ENCODE measurements around the gene VCP.

The VCP gene

GRCh38 chr9:35072461-35073278 lies at the start of gene VCP:
TSS of gene VCP (minus strand) at chr9:35072625. CDS start at chr9:35072353, 272 bp downstream.
- Histone ChIP-seq H3K79me2 (ENCODE audit: insufficient read depth, low read length) (peaks cover 41% of the 10 kb centered on the region), H3K4me3 (ENCODE audit: low read depth, low read length, poor library complexity, severe bottlenecking) (peak within 1 kb of the TSS; percentile 87), H3K4me1 (ENCODE audit: insufficient read depth, low read length, severe bottlenecking) (peaks cover 25% of the 10 kb centered on the region), H3K9me3 (ENCODE audit: low read length) (no peaks in the 10 kb centered on the region), H3K27me3 (ENCODE audit: insufficient read depth, low read length) (no peaks in the 10 kb centered on the region), H3K27ac (ENCODE audit: low read depth, low read length, poor library complexity, severe bottlenecking) (peak within 1 kb of the TSS; percentile 89), H3K9me2 (ENCODE audit: low read depth, low read length) (no peaks in the 10 kb centered on the region), H4K20me1 (ENCODE audit: insufficient read depth, low read length) (no peaks in the 10 kb centered on the region), H3K36me3 (ENCODE audit: insufficient read depth, low read length) (peaks cover 68% of the 10 kb centered on the region), H3F3A (ENCODE audit: insufficient read depth, low read length) (no peaks in the 10 kb centered on the region), H3K9ac (ENCODE audit: low read length) (peak within 1 kb of the TSS; percentile 95), H2AFZ (ENCODE audit: low read length) (no peak within 1 kb of the TSS), H3K4me2 (ENCODE audit: low read length) (peak within 1 kb of the TSS; percentile 90)
- TF ChIP-seq CTCF (IDR thresholded peaks at IDR 0.05; ENCODE audit: low read length): no peak
- no peak for TF ChIP-seq EZH2 (IDR thresholded peaks at IDR 0.05; ENCODE audit: borderline replicate concordance, low read length)

GRCh38 chr9:35116898-35117551 lies 44.6 kb upstream of the VCP start:
- Histone ChIP-seq H3K9me3 (ENCODE audit: low read length) (no peaks in the 10 kb centered on the region), H3K9ac (ENCODE audit: low read length) (no peak overlapping the region), H3K9me2 (ENCODE audit: low read depth, low read length) (no peaks in the 10 kb centered on the region), H3K27ac (ENCODE audit: low read depth, low read length, poor library complexity, severe bottlenecking) (peak overlapping the region; percentile 68), H2AFZ (ENCODE audit: low read length) (no peak overlapping the region), H3F3A (ENCODE audit: insufficient read depth, low read length) (no peaks in the 10 kb centered on the region), H3K27me3 (ENCODE audit: insufficient read depth, low read length) (no peaks in the 10 kb centered on the region), H3K4me3 (ENCODE audit: low read depth, low read length, poor library complexity, severe bottlenecking) (peak overlapping the region; percentile 71), H4K20me1 (ENCODE audit: insufficient read depth, low read length) (no peaks in the 10 kb centered on the region), H3K4me2 (ENCODE audit: low read length) (peak overlapping the region; percentile 95), H3K79me2 (ENCODE audit: insufficient read depth, low read length) (no peaks in the 10 kb centered on the region), H3K36me3 (ENCODE audit: insufficient read depth, low read length) (no peaks in the 10 kb centered on the region), H3K4me1 (ENCODE audit: insufficient read depth, low read length, severe bottlenecking) (peaks cover 25% of the 10 kb centered on the region)
- TF ChIP-seq CTCF (IDR thresholded peaks at IDR 0.05; ENCODE audit: low read length): peak; percentile 91
- TF ChIP-seq EZH2 (IDR thresholded peaks at IDR 0.05; ENCODE audit: borderline replicate concordance, low read length): no peak

GRCh38 chr9:35116539-35116897 lies 44.1 kb upstream of the VCP start:
- H4K20me1 ChIP-seq (ENCODE audit: insufficient read depth, low read length): no peaks in the 10 kb centered on the region
- H3K9me2 ChIP-seq (ENCODE audit: low read depth, low read length): no peaks in the 10 kb centered on the region
- no peaks in the 10 kb centered on the region for H3F3A ChIP-seq (ENCODE audit: insufficient read depth, low read length)
- peak overlapping the region; percentile 68 for H3K27ac ChIP-seq (ENCODE audit: low read depth, low read length, poor library complexity, severe bottlenecking)
- H3K4me3 ChIP-seq (ENCODE audit: low read depth, low read length, poor library complexity, severe bottlenecking): peak overlapping the region; percentile 71
- H3K9ac ChIP-seq (ENCODE audit: low read length): no peak overlapping the region; the same call in 1 of the 2 replicates
- no peaks in the 10 kb centered on the region for H3K36me3 ChIP-seq (ENCODE audit: insufficient read depth, low read length)
- no peaks in the 10 kb centered on the region for H3K9me3 ChIP-seq (ENCODE audit: low read length)
- no peak overlapping the region for H2AFZ ChIP-seq (ENCODE audit: low read length)
- H3K27me3 ChIP-seq (ENCODE audit: insufficient read depth, low read length): no peaks in the 10 kb centered on the region
- H3K4me2 ChIP-seq (ENCODE audit: low read length): peak overlapping the region; percentile 95
- no peak for TF ChIP-seq CTCF (IDR thresholded peaks at IDR 0.05; ENCODE audit: low read length)
- no peak for TF ChIP-seq EZH2 (IDR thresholded peaks at IDR 0.05; ENCODE audit: borderline replicate concordance, low read length)
- H3K4me1 ChIP-seq (ENCODE audit: insufficient read depth, low read length, severe bottlenecking): peaks cover 29% of the 10 kb centered on the region
- H3K79me2 ChIP-seq (ENCODE audit: insufficient read depth, low read length): no peaks in the 10 kb centered on the region
